Activated naive CD8-positive, alpha-beta T cell treated with anti-CD3 and anti-CD28 coated beads, Interleukin-2, amount 10 ng/mL, durations not matched to agents 7 days and 5 days (primary cell): ENCODE results near the gene ZNF556. TPM values are rescaled to one million over a fixed set of nuclear protein-coding genes. Genes with fewer than 3 reads are reported as not detected.

Source experiments
- total RNA-seq, 2 experiments: library from RNA; stranded (reverse); gene quantifications; one replicate each; pipeline ENCODE4 v1.2.3, GENCODE V29; 2021

Gene ZNF556
- total RNA-seq, 2 experiments from 2014 or later, result not detected

Other genes starting within 250 kb of the ZNF556 start
- gene GNG7, start 164.6 kb upstream of the ZNF556 start, total RNA-seq, result 1 to 10 TPM; 1.2 to 2.2 TPM
- gene DIRAS1, start 146.0 kb upstream of the ZNF556 start, total RNA-seq, result not detected
- 10 to 100 TPM; 22.4 to 24.2 TPM for gene SLC39A3, start 127.3 kb upstream of the ZNF556 start, total RNA-seq
- 10 to 100 TPM; 39.6 to 42.6 TPM for gene SGTA, start 84.1 kb upstream of the ZNF556 start, total RNA-seq
- gene THOP1, start 81.8 kb upstream of the ZNF556 start, total RNA-seq, result 10 to 100 TPM; 73.2 to 78.8 TPM
- gene ZNF554, start 47.5 kb upstream of the ZNF556 start, total RNA-seq, result 1 to 10 TPM; 3.6 to 5.0 TPM
- 1 to 10 TPM; 4.8 to 5.3 TPM for gene ZNF555, start 25.9 kb upstream of the ZNF556 start, total RNA-seq
- 1 to 10 TPM; 4.7 to 5.7 TPM for gene ZNF57, start 33.6 kb downstream of the ZNF556 start, total RNA-seq
- gene ZNF77, start 77.6 kb downstream of the ZNF556 start, total RNA-seq, result 1 to 10 TPM; 5.0 to 5.1 TPM
- gene TLE6, start 110.2 kb downstream of the ZNF556 start, total RNA-seq, result 1 to 10 TPM; 4.4 to 5.4 TPM
- 1 to 10 TPM; 3.9 to 5.0 TPM for gene TLE2, start 161.9 kb downstream of the ZNF556 start, total RNA-seq
- gene TLE5, start 195.2 kb downstream of the ZNF556 start, total RNA-seq, result 100 to 1,000 TPM; 697 to 718 TPM
- under 1 TPM; 0.44 to 0.71 TPM for gene GNA11, start 227.0 kb downstream of the ZNF556 start, total RNA-seq